Pons (tissue), 1 donor: ENCODE measurements around the gene TOMM40.

Source experiments
- DNase-seq: peaks from one replicate; pipeline ENCODE4 v3.0.0-alpha.2; 2016; ENCODE audit warnings: low spot score

TOMM40 gene

GRCh38 chr19:44927746-44928145, 36.7 kb downstream of the TOMM40 start:
- no peak for DNase-seq

GRCh38 chr19:44930088-44930487, 39.0 kb downstream of the TOMM40 start:
- no peak for DNase-seq

GRCh38 chr19:44931541-44931940, 40.5 kb downstream of the TOMM40 start:
- DNase-seq, result no peak

DNA sequence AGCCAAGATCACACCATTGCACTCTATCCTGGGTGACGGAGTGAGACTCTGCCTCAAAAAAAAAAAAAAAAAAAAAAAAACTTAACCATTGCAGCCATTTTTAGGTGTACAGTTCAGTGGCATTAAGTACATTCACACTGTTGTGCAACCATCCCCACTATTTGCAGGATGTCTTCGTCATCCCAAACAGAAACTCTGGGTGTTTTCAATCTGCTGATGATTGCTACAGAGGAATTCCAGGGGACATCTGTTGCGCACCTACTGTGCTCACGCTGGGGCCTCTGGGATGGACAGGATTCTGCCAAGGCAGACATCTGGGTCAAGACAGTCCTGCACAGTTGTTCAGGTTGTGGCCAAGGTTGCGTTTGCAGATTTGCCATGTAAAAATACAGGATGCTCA, 48.6 kb downstream of the TOMM40 start:
- DNase-seq, result no peak

GRCh38 chr19:44942067-44942571, 51.1 kb downstream of the TOMM40 start, which contains the start of gene APOC4:
Gene APOC4, plus strand, starts transcription at chr19:44942237. Its CDS starts 41 bp downstream, at chr19:44942278.
- DNase-seq, result no peak

GRCh38 chr19:44943801-44944249, 52.8 kb downstream of the TOMM40 start:
- DNase-seq, result peak; percentile 85

GRCh38 chr19:44947041-44947581, 56.1 kb downstream of the TOMM40 start:
- DNase-seq, result peak; percentile 56

- no peak for DNase-seq
These were observed 57.2 kb downstream of the TOMM40 start for GRCh38 chr19:44948237-44948636.

GRCh38 chr19:44948763-44949374, 57.8 kb downstream of the TOMM40 start:
- DNase-seq, result no peak

DNA sequence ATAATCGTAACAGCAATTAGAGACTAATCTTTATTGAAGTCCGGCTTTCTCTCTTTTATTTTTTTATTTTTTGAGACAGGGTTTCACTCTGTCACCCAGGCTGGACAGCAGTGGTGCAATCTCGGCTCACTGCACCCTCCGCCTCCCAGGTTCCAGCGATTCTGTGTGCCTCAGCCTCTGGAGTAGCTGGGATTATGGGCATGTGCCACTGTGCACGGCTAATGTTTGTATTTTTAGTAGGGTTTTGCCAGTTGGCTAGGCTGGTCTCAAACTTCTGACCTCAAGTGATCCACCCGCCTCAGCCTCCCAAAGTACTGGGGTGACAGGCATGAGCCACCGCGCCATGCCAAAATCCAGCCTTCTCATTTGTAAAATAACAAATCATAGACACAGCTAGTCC, 58.5 kb downstream of the TOMM40 start:
- DNase-seq, result no peak

- DNase-seq, result peak; percentile 87
These were observed 60.4 kb downstream of the TOMM40 start for GRCh38 chr19:44951179-44952159.
